ENCODE results near the gene NHP2. TPM values are rescaled to one million over a fixed set of nuclear protein-coding genes. Genes with fewer than 3 reads are reported as not detected.

The NHP2 gene
- total and polyA plus RNA-seq, 2 experiments from 2014 or later = 148 to 178 TPM

DNA sequence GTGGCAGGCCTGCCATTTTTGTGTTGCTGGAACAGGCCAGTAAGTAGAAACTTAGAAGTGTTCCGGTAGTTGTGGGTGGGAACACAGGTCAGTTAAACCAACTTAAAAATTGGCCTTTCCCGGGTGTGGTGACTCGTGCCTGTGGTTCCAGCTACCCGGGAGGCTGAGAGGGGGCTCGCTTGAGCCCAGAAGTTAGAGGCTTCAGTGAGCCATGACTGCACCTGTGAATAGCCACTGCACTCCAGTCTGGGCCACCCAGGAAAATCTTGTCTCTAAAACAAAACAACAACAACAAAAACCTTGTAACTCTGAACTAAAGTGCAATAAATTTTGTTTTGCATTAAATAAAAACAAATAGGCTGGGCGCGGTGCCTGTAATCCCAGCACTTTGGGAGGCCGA, 1.4 kb upstream of the NHP2 start:
- H3K4me2 ChIP-seq = no peak overlapping the region
- peaks cover 5% of the 10 kb centered on the region for H3K4me1 ChIP-seq (ENCODE audit: insufficient read depth)
- WGBS (ENCODE audit: low lambda C conversion rate, missing lambda C conversion rate) = 90% methylated on average over 8 of the region's 8 CpGs
- H3K27ac ChIP-seq = no peak overlapping the region
- DNase-seq (ENCODE audit: low spot score) = no peak
- H4K20me1 ChIP-seq (ENCODE audit: insufficient read depth, poor library complexity, severe bottlenecking) = no peaks in the 10 kb centered on the region
- H3K9me3 ChIP-seq (ENCODE audit: low read depth) = no peaks in the 10 kb centered on the region
- no peaks in the 10 kb centered on the region for H3K9me2 ChIP-seq (replicated peaks; ENCODE audit: insufficient read depth)
- no peaks in the 10 kb centered on the region for H3K36me3 ChIP-seq (replicated peaks; ENCODE audit: insufficient read depth, low read depth)
- no peak overlapping the region for H2AFZ ChIP-seq
- H3K27me3 ChIP-seq = no peaks in the 10 kb centered on the region
- peaks cover 11% of the 10 kb centered on the region for H3K79me2 ChIP-seq
- no peak for TF ChIP-seq EZH2phosphoT487 (IDR thresholded peaks at IDR 0.05; ENCODE audit: low read depth, severe bottlenecking, unreplicated experiment)
- no peak overlapping the region for H3K4me3 ChIP-seq

DNA sequence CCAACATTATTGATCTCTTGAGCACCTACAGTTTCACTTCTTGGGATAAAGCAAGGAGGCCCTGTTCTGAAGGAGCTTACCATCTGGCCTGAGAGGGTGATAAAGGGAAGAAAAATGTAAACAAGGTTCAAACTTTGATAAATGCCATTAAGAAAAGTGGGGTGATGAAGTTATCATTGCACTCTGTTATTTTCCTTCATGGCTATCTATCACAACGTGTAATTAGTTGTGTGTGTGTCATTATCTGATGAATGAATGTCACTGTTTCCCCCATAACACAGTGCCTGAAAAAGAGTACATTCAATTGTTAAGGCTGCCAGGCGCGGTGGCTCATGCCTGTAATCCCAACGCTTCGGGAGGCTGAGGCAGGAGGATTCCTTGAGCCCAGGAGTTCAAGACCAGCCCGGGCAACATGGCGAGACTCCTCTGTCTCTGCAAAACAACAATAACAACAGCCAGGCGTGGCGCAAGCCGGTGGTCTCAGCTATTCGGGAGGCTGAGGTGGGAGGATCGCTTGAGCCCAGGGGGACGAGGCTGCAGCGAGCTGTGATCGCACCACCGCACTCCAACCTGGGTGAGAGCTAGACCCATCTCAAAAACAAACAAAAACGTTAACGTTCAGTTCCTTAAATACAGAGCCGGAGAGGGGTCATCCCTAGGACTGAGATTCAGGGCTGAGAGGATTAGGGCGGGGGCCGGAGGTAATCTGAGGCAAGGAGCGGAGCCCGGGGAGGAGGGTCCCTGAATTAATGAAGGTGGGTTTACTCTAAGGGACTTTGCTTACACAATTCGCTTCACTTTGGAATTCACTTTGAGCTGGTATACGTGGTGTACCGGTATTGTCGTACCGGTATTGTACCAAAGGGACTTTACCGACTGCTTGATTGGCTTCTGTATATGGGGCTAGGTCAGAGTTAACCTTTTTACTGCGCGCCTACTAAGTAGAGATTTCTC, 917 bp downstream of the NHP2 start:
- Histone ChIP-seq H3K9me3 (ENCODE audit: low read depth) (no peaks in the 10 kb centered on the region), H3K36me3 (replicated peaks; ENCODE audit: insufficient read depth, low read depth) (no peaks in the 10 kb centered on the region), H2AFZ (peak overlapping the region; percentile 39), H3K27ac (peak overlapping the region; percentile 28), H3K27me3 (no peaks in the 10 kb centered on the region), H3K4me1 (ENCODE audit: insufficient read depth) (peaks cover 5% of the 10 kb centered on the region), H3K79me2 (peaks cover 11% of the 10 kb centered on the region), H4K20me1 (ENCODE audit: insufficient read depth, poor library complexity, severe bottlenecking) (no peaks in the 10 kb centered on the region), H3K4me2 (peak overlapping the region; percentile 87), H3K4me3 (peak overlapping the region; percentile 41), H3K9me2 (replicated peaks; ENCODE audit: insufficient read depth) (no peaks in the 10 kb centered on the region)
- TF ChIP-seq CTCF (IDR thresholded peaks at IDR 0.05; ENCODE audit: poor library complexity) = no peak
- TF ChIP-seq EZH2phosphoT487 (IDR thresholded peaks at IDR 0.05; ENCODE audit: low read depth, severe bottlenecking, unreplicated experiment) = no peak
- no peak for TF ChIP-seq EZH2 (IDR thresholded peaks at IDR 0.05; ENCODE audit: borderline replicate concordance)
- WGBS (ENCODE audit: low lambda C conversion rate, missing lambda C conversion rate) = 54% methylated on average over 31 of the region's 31 CpGs
- DNase-seq (ENCODE audit: low spot score) = no peak

- Histone ChIP-seq H3K4me1 (ENCODE audit: insufficient read depth) (peaks cover 5% of the 10 kb centered on the region), H3K27ac (no peak overlapping the region), H3K9me3 (ENCODE audit: low read depth) (no peaks in the 10 kb centered on the region), H3K9me2 (replicated peaks; ENCODE audit: insufficient read depth) (no peaks in the 10 kb centered on the region), H4K20me1 (ENCODE audit: insufficient read depth, poor library complexity, severe bottlenecking) (no peaks in the 10 kb centered on the region), H2AFZ (no peak overlapping the region), H3K4me3 (no peak overlapping the region), H3K4me2 (no peak overlapping the region), H3K36me3 (replicated peaks; ENCODE audit: insufficient read depth, low read depth) (no peaks in the 10 kb centered on the region), H3K27me3 (no peaks in the 10 kb centered on the region), H3K79me2 (peaks cover 11% of the 10 kb centered on the region)
- TF ChIP-seq EZH2phosphoT487 (IDR thresholded peaks at IDR 0.05; ENCODE audit: low read depth, severe bottlenecking, unreplicated experiment) (no peak), EZH2 (IDR thresholded peaks at IDR 0.05; ENCODE audit: borderline replicate concordance) (no peak), CTCF (IDR thresholded peaks at IDR 0.05; ENCODE audit: poor library complexity) (no peak)
- no peak for DNase-seq (ENCODE audit: low spot score)
- WGBS (ENCODE audit: low lambda C conversion rate, missing lambda C conversion rate) = 88% methylated on average over 11 of the region's 11 CpGs
Measured at GRCh38 chr5:178150977-178151734, 2.5 kb downstream of the NHP2 start.
